Ramos (cell line): Measurements from ENCODE around the gene L3MBTL4.

Experiments used
- in situ Hi-C: fragments of 300-500 bp; cut with MboI; formaldehyde crosslinking; loops from one replicate; pipeline ENCODE4 v1.14.3; 2022; ENCODE audit warnings: low sequenced_read_pairs; ENCODE audit not compliant: unreplicated experiment

L3MBTL4 gene

DNA sequence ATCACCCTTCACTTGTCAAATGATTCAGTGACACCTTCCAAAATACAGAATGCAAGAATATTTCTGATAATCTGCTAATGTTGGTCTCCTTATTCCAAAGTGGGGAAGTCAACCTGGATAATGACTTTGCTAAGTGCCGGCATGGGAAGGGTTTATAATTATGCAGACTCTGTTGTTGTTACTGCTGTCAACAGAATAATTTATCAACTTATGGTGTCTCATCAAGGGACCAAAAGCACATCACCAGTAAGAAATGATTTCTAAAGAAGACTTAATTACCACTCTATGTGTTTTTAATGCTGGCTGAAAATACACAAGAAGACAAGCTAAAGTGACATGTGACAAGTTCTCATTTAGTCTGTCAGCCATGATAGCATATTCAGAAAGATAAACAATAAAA is 403.8 kb downstream of the L3MBTL4 start:
- in situ Hi-C loops: no loop called here

DNA sequence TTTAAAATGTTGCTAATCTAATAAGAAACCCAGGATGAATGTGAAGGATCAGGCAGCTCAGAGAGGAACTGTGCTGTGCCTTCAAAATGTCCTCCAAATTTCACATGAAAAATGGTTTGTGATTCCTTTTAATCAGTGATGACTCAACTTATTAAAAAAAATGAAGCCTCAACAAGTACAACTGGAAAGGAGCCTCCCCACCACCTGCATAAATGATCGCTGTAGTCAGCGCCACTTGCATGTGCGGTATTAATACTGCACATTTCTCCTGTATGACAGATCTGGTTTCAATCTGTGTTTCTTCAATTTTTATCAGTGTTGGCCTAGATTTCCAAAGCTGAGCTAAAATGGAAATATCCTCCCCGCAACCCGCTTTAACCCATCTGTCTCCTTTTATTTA is 404.4 kb downstream of the L3MBTL4 start:
- in situ Hi-C loops: no loop called here

- in situ Hi-C loops: no loop called here
Measured at GRCh38 chr18:6009756-6010155, 405.0 kb downstream of the L3MBTL4 start.

- in situ Hi-C loops: no loop called here
Measured at GRCh38 chr18:6004683-6005082, 410.0 kb downstream of the L3MBTL4 start.

GRCh38 chr18:6004119-6004518 is 410.6 kb downstream of the L3MBTL4 start:
- in situ Hi-C loops: no loop called here

DNA sequence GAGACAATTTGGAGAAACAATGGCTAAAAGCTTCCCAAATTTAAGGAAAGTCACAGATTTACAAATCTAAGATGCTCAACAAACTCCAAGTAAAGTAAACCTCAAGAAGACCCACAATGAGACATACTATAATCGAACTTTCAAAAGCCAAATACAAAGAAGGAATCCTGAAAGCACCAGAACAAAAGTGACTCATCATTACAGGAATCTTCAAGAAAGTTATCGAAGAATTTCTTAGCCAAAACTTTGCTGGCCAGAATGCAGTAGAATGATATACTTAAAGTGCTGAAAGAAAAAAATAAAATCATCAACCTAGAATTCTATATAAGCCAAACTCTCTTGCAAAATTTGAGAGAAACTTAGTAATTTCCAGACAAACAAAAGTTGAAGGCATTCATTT is 412.8 kb downstream of the L3MBTL4 start:
- in situ Hi-C loops: no loop called here

- in situ Hi-C loops: no loop called here
Measured at GRCh38 chr18:5998907-5999306, 415.8 kb downstream of the L3MBTL4 start.

- in situ Hi-C loops: no loop called here
Measured at GRCh38 chr18:5998166-5998881, 416.4 kb downstream of the L3MBTL4 start.

- in situ Hi-C loops: no loop called here
Measured at GRCh38 chr18:5997361-5997760, 417.4 kb downstream of the L3MBTL4 start.

- in situ Hi-C loops: no loop called here
Measured at GRCh38 chr18:5995626-5996025, 419.1 kb downstream of the L3MBTL4 start.

GRCh38 chr18:5993938-5994337 is 420.8 kb downstream of the L3MBTL4 start:
- in situ Hi-C loops: no loop called here

- in situ Hi-C loops: no loop called here
Measured at GRCh38 chr18:5992381-5992780, 422.3 kb downstream of the L3MBTL4 start.

GRCh38 chr18:5987249-5987648 is 427.5 kb downstream of the L3MBTL4 start:
- in situ Hi-C loops: no loop called here

DNA sequence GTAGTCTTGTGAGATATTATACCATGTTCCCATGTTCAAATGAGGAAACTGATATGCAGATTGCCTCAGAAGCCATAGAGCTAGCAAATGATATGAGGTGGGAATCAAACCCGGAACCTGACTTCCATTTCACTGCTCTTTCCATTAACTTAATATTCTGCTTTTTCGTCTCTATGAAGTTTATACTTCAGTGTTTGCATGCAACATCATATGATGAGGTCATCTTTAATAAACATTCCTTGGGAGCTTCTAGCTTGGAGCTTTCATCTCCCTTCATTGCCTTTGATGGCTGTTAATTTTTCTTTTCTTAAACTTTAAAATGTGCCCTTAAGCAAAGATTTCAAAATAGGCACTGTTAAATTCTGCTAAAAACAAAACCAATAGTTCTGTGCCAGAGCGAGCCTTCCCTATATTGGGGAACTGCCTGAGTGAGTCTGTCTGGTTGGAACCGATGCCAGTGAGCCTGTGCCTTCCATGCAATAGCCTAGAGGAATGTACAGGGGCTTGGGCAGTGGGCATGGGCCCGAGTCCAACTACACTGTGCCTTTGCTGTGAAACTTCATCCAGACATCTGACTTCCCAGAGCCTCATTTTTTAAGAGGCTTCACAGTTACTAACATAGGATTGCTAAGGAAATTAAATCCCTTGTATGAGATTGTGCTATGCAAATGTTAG is 428.3 kb downstream of the L3MBTL4 start:
- in situ Hi-C loops: no loop called here

GRCh38 chr18:5984245-5984644 is 430.5 kb downstream of the L3MBTL4 start:
- in situ Hi-C loops: no loop called here

GRCh38 chr18:5983488-5983887 is 431.2 kb downstream of the L3MBTL4 start:
- in situ Hi-C loops: no loop called here

DNA sequence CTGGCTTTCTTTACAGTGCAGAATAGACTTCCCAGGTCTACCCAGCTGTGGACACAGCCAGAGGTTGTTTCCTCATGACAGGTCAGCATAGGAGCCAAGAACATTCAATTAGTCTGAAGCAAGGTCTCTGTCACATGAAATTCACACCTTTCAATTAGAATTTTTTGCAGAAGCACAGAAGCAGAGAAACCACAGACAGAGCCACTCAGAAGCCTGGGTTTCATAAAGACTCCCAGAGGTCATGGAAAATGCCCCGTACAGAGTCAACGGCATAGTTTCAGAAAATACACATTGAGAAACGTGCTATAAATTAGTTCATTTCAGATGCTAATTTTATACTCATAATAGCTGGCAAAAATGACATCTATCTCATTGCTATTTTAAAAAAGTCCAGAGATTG is 432.4 kb downstream of the L3MBTL4 start:
- in situ Hi-C loops: no loop called here

GRCh38 chr18:5980721-5981120 is 434.0 kb downstream of the L3MBTL4 start:
- in situ Hi-C loops: no loop called here

DNA sequence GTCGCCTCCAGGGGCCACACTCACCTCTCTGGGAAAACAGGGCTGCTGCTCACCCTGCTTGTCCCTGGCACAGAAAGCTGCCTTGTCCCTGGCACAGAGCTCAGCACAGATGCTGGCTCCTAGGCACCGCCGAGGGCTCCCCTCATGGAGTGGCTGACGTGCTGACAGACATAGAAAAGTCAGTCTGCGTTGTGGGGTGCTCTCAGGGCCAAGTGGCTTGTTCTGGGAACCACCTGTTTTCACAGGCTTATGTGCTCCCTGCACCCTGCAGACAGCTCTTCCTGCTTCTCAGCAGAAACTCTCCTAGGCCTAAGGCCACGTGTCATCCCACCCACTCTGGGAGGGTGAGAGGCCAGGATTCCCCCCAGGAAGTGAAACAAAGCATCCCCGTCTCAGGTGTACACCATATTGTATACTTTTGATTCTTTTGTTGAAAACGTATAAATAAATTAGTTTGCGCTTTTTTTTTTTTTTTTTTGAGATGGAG is 434.7 kb downstream of the L3MBTL4 start:
- in situ Hi-C loops: no loop called here

- in situ Hi-C loops: no loop called here
Measured at GRCh38 chr18:5979176-5979888, 435.4 kb downstream of the L3MBTL4 start.

DNA sequence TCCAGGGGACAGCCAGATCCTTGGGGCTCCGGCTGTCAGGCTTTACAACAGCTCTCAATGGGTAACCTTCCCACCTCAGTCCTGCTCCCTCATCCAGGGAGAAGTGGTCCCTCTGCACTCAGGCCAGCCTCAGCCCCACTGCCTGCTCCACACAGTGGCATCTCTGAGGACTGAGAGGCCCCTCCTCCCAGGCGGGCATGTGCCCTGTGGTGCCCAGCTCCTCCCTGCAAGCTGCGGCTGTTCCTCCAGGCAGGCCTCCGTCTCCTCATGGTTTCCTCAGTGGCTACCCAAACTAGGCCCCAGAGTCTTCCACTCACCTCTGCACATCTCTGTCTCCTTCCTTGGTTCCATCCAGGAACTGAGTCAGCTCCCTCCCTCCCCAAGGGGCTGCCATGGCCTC is 437.7 kb downstream of the L3MBTL4 start:
- in situ Hi-C loops: no loop called here
